K562 (cell line): ENCODE data around the gene HOATZ. TPM values are rescaled to one million over a fixed set of nuclear protein-coding genes. Genes with fewer than 3 reads are reported as not detected.

Source experiments
- ATAC-seq: fragments of 200-7000 bp; cut with Tn5 transposase; 3 replicates; pipeline ENCODE4 v1.9.1; 2020; ENCODE audit warnings: moderate library complexity
- BruUV-seq: library from RNA; stranded (reverse); fragments of 400-500 nt; replicated peaks from 2 replicates; lab custom pipeline; 2021; lab: Mats Ljungman, UMichigan
- CTCF ChIA-PET: fragments of 300-600 bp; formaldehyde crosslinking; extraction: SDS; loops from one replicate; lab custom pipeline; 2021; ENCODE audit warnings: low intra/inter-chr PET ratio; lab: Yijun Ruan, JAX
- POLR2A ChIA-PET: fragments of 300-600, 350-650 bp; sonication (Branson Sonifier 250); formaldehyde crosslinking; extraction: SDS; loops from one replicate; lab custom pipeline; 2021; ENCODE audit warnings: antibody characterized with exemption, inconsistent platforms; lab: Yijun Ruan, JAX
- DNase-seq, 4 experiments: peaks; one replicate each; pipeline versions ENCODE4 v3.0.0 to v3.0.0-alpha.2; 2011 to 2018; ENCODE audit warnings: low spot score in 3 of 4, mixed read lengths in 3 of 4; ENCODE audit errors: extremely low read depth in 1 of 4
- FAIRE-seq: peaks from 2 replicates; lab custom pipeline; 2011; peaks lifted over from hg19 to GRCh38; lab: Jason Lieb, UNC
- H2AFZ ChIP-seq: 2 replicates; pipeline ENCODE4 v1.6.0; 2011; ENCODE audit warnings: low read depth, low read length, control low read depth, inconsistent platforms
- H3K27ac ChIP-seq: fragments of 200-600 bp; 3 replicates; pipeline ENCODE4 v1.8.0; 2011; ENCODE audit warnings: low read depth, mild to moderate bottlenecking, control low read depth, inconsistent platforms, low read length, moderate library complexity, mixed read lengths; ENCODE audit errors: extremely low read depth
- H3K27me3 ChIP-seq, 2 experiments: fragments of 300-600 bp in 1 of 2; 2 replicates in 1 of 2; 3 replicates in 1 of 2; pipeline versions ENCODE4 v1.6.0 to v1.8.0; 2011; ENCODE audit warnings: inconsistent platforms in 2 of 2, low read length in 2 of 2, mild to moderate bottlenecking in 1 of 2, mixed read lengths in 1 of 2, moderate library complexity in 1 of 2; ENCODE audit not compliant: control insufficient read depth in 2 of 2, insufficient read depth in 2 of 2
- H3K36me3 ChIP-seq: fragments of 300-600 bp; 3 replicates; pipeline ENCODE4 v1.8.0; 2011; ENCODE audit warnings: mild to moderate bottlenecking, low read length, inconsistent platforms; ENCODE audit not compliant: control insufficient read depth, insufficient read depth
- H3K4me1 ChIP-seq, 2 experiments: fragments of 200-600 bp in 1 of 2; replicated peaks in 1 of 2; 2 replicates in 1 of 2; 3 replicates in 1 of 2; pipeline versions ENCODE4 v1.5.1 to v1.8.0; 2011; ENCODE audit warnings: inconsistent platforms in 2 of 2, low read length in 2 of 2, mild to moderate bottlenecking in 1 of 2, mixed read lengths in 1 of 2, moderate library complexity in 1 of 2; ENCODE audit not compliant: control insufficient read depth in 2 of 2, insufficient read depth in 2 of 2
- H3K4me2 ChIP-seq: 2 replicates; pipeline ENCODE4 v1.6.1; 2011; ENCODE audit warnings: low read length, control low read depth, inconsistent platforms, mixed read lengths; ENCODE audit not compliant: insufficient read depth
- H3K4me3 ChIP-seq: fragments of 200-600 bp; sonication (generic), shearing (Covaris generic); 2 replicates; pipeline ENCODE4 v1.5.1; 2016; ENCODE audit warnings: control low read depth, inconsistent platforms
- H3K79me2 ChIP-seq: fragments of 200-600 bp; 3 replicates; pipeline ENCODE4 v1.8.0; 2011; ENCODE audit warnings: low read length, inconsistent platforms; ENCODE audit not compliant: control insufficient read depth, insufficient read depth
- H3K9ac ChIP-seq, 2 experiments: 2 replicates each; pipeline versions ENCODE4 v1.6.0 to v1.6.1; 2011; ENCODE audit warnings: low read depth in 2 of 2, low read length in 2 of 2, control low read depth in 1 of 2, inconsistent platforms in 1 of 2, mild to moderate bottlenecking in 1 of 2, mixed read lengths in 1 of 2; ENCODE audit not compliant: insufficient read depth in 1 of 2
- H3K9me1 ChIP-seq: one replicate; pipeline ENCODE4 v1.6.0; 2011; ENCODE audit warnings: inconsistent platforms, mild to moderate bottlenecking, low read length, moderate library complexity; ENCODE audit not compliant: control insufficient read depth, insufficient read depth
- H3K9me3 ChIP-seq: replicated peaks from 2 replicates; pipeline ENCODE4 v1.5.1; 2011; ENCODE audit warnings: low read depth, low read length, inconsistent platforms; ENCODE audit not compliant: control insufficient read depth, insufficient read depth
- H4K20me1 ChIP-seq: replicated peaks from 2 replicates; pipeline ENCODE4 v1.6.1; 2011; ENCODE audit warnings: low read length, inconsistent platforms, mixed read lengths; ENCODE audit not compliant: control insufficient read depth, insufficient read depth
- AFF1 ChIP-seq, 2 experiments: fragments of 450-650 bp; IDR thresholded peaks; 2 replicates each; pipeline ENCODE4 v1.6.1; 2018; ENCODE audit warnings: mild to moderate bottlenecking in 2 of 2, low read depth in 1 of 2; ENCODE audit not compliant: partially characterized antibody in 2 of 2
- CEBPB ChIP-seq: fragments of 450-650 bp; IDR thresholded peaks from 2 replicates; pipeline ENCODE4 v1.6.1; 2016; ENCODE audit warnings: missing genetic modification characterization, missing compliant biosample characterization
- CSDE1 ChIP-seq, 2 experiments: fragments of 450-650 bp; IDR thresholded peaks; 2 replicates each; pipeline ENCODE4 v1.6.1; 2016; ENCODE audit warnings: mild to moderate bottlenecking in 1 of 2
- ERF ChIP-seq: fragments of 450-650 bp; formaldehyde crosslinking; IDR thresholded peaks from 2 replicates; pipeline ENCODE4 v1.4.0; 2020; ENCODE audit warnings: mild to moderate bottlenecking, mixed read lengths
- ESRRB ChIP-seq: fragments of 250-450 bp; sonication (Bioruptor Pico); IDR thresholded peaks from 2 replicates; pipeline ENCODE4 v1.5.0; 2020; ENCODE audit warnings: mild to moderate bottlenecking, moderate library complexity, borderline replicate concordance
- ETV5 ChIP-seq: sonication (generic); formaldehyde crosslinking; IDR thresholded peaks from 2 replicates; pipeline ENCODE4 v1.4.0; 2020; ENCODE audit warnings: low read depth, mild to moderate bottlenecking, missing genetic modification reagents
- FOXK1 ChIP-seq: sonication (generic); formaldehyde crosslinking; IDR thresholded peaks from 2 replicates; pipeline ENCODE4 v1.8.0; 2022; ENCODE audit warnings: missing genetic modification reagents, mild to moderate bottlenecking, borderline replicate concordance
- KDM1A ChIP-seq, 2 experiments: fragments of 450-650 bp; IDR thresholded peaks; 2 replicates each; pipeline ENCODE4 v1.6.1; 2016; ENCODE audit warnings: mild to moderate bottlenecking in 2 of 2
- MXI1 ChIP-seq: IDR thresholded peaks from 2 replicates; pipeline ENCODE4 v1.6.1; 2011; ENCODE audit warnings: low read depth, mild to moderate bottlenecking, improper control_type of control experiment, low read length
- PTTG1 ChIP-seq: fragments of 450-650 bp; IDR thresholded peaks from 2 replicates; pipeline ENCODE4 v1.6.1; 2016; ENCODE audit warnings: low read depth, mild to moderate bottlenecking, missing genetic modification characterization, missing compliant biosample characterization
- ZBTB9 ChIP-seq: fragments of 450-650 bp; formaldehyde crosslinking; IDR thresholded peaks from 2 replicates; pipeline ENCODE4 v1.4.0; 2020; ENCODE audit warnings: mild to moderate bottlenecking, moderate library complexity
- ZC3H11A ChIP-seq: IDR thresholded peaks from 2 replicates; pipeline ENCODE4 v1.6.1; 2012; ENCODE audit warnings: low read depth, low read length, improper control_type of control experiment
- ZNF354B ChIP-seq: fragments of 250-450 bp; sonication (Bioruptor Pico); IDR thresholded peaks from 2 replicates; pipeline ENCODE4 v1.4.0; 2020
- WGBS: fragments of 100-300 bp; shearing (Covaris generic); methylation state at CpG from one replicate; pipeline ENCODE4 v1.1.6; 2016; ENCODE audit warnings: low coverage, mixed read lengths; ENCODE audit not compliant: insufficient coverage; ENCODE audit errors: missing lambda C conversion rate; 5-methylcytosine and 5-hydroxymethylcytosine counted together
- in situ Hi-C: fragments of 300-500 bp; cut with MboI; formaldehyde crosslinking; loops from 4 replicates; pipeline ENCODE4 v1.15.0; 2018; ENCODE audit warnings: inconsistent platforms, mixed read lengths
- intact Hi-C: fragments of 100-400 bp; cut with micrococcal nuclease; formaldehyde crosslinking; loops from 2 replicates; pipeline ENCODE4 v1.14.2; 2022
- polyA plus RNA-seq, 8 experiments: library from polyadenylated mRNA; depleted of rRNA in 4 of 8; stranded (reverse) in 5 of 8; unstranded in 3 of 8; fragments of >200 nt; fragmentation: Nextera tagmentation in 2 of 8; fragmentation: Illumina TruSeq in 1 of 8; extraction: Ambion mirVana in 2 of 8; extraction: Trizol in 1 of 8; gene quantifications; 2 replicates each; pipeline versions ENCODE4 v1.2.1 to v1.2.3, GENCODE V29; 2011 to 2014; ENCODE audit warnings: inconsistent platforms in 1 of 8, missing spikeins in 1 of 8
- total RNA-seq, 7 experiments: library from RNA; depleted of rRNA in 6 of 7; stranded (reverse); fragments of >200 nt in 6 of 7; fragmentation: Illumina TruSeq in 2 of 7; extraction: Trizol in 2 of 7; gene quantifications; 2 replicates each; pipeline versions ENCODE4 v1.2.1 to v1.2.3, GENCODE V29; 2011 to 2021; ENCODE audit warnings: low replicate concordance in 1 of 7

Gene HOATZ
- total and polyA plus RNA-seq, 9 of the 15 experiments (the other 6 are each of a cell fraction or from before 2014, with no cell fraction given), result not detected

GRCh38 chr11:111476366-111476765 lies 38.2 kb upstream of the HOATZ start:
- Histone ChIP-seq H3K9ac (no peak overlapping the region), H3K4me2 (no peak overlapping the region), H3K27me3 (no peaks in the 10 kb centered on the region), H4K20me1 (no peaks in the 10 kb centered on the region), H3K9me1 (no peaks in the 10 kb centered on the region), H3K79me2 (no peaks in the 10 kb centered on the region), H2AFZ (no peak overlapping the region), H3K27ac (no peak overlapping the region), H3K4me3 (no peak overlapping the region), H3K9me3 (no peaks in the 10 kb centered on the region), H3K4me1 (no peaks in the 10 kb centered on the region), H3K36me3 (no peaks in the 10 kb centered on the region)
- FAIRE-seq (no peak), ATAC-seq (no peak), DNase-seq (no peak)
- POLR2A ChIA-PET, result no interaction called here
- CTCF ChIA-PET, result no interaction called here
- in situ Hi-C loops (no loop called here), intact Hi-C loops (no loop called here)
- 0% methylated on average over 2 of the region's 2 CpGs for WGBS
- BruUV-seq, result no TSS peak
- TF ChIP-seq MXI1 (no peak), CSDE1 (IDR thresholded peaks at IDR 0.05) (no peak), ZBTB9 (CRISPR knock-in tag) (no peak)

- TF ChIP-seq ERF (CRISPR knock-in tag) (no peak), ETV5 (CRISPR knock-in tag) (no peak), CEBPB (no peak), ESRRB (CRISPR knock-in tag) (no peak), ZC3H11A (no peak), FOXK1 (CRISPR knock-in tag) (no peak), KDM1A (IDR thresholded peaks at IDR 0.05) (no peak), AFF1 (IDR thresholded peaks at IDR 0.05; ENCODE audit: low read depth in 1 of 2, partially characterized antibody in 2 of 2) (no peak), ZNF354B (no peak), PTTG1 (tag) (no peak)
- FAIRE-seq (no peak), DNase-seq (no peak), ATAC-seq (no peak)
- H3K4me2 ChIP-seq, result no peak overlapping the region
- H3K9me3 ChIP-seq, result no peaks in the 10 kb centered on the region
- no peak overlapping the region for H3K4me3 ChIP-seq
- H4K20me1 ChIP-seq, result no peaks in the 10 kb centered on the region
- intact Hi-C loops, result no loop called here
- H3K27ac ChIP-seq, result no peak overlapping the region
- no TSS peak for BruUV-seq
- no peaks in the 10 kb centered on the region for H3K36me3 ChIP-seq
- H3K9me1 ChIP-seq, result no peaks in the 10 kb centered on the region
- no peaks in the 10 kb centered on the region for H3K27me3 ChIP-seq
- no peak overlapping the region for H3K9ac ChIP-seq
- POLR2A ChIA-PET, result no interaction called here
- no peaks in the 10 kb centered on the region for H3K79me2 ChIP-seq
- H3K4me1 ChIP-seq, result no peaks in the 10 kb centered on the region
- H2AFZ ChIP-seq, result no peak overlapping the region
- in situ Hi-C loops, result no loop called here
- 0% methylated on average over 3 of the region's 3 CpGs for WGBS
- CTCF ChIA-PET, result no interaction called here
Observed at GRCh38 chr11:111476956-111477355, 37.6 kb upstream of the HOATZ start.
